ENCODE results near the gene AGXT. TPM values are rescaled to one million over a fixed set of nuclear protein-coding genes. Genes with fewer than 3 reads are reported as not detected.

AGXT gene
- total and polyA plus RNA-seq, 2 of the 8 experiments (the other 6 are each of a cell fraction or from before 2014, with no cell fraction given) = 0.03 TPM; not detected in 1

GRCh38 chr2:240891492-240892340 lies 23.1 kb downstream of the AGXT start:
- Histone ChIP-seq H3K36me3 (ENCODE audit: control insufficient read depth in 2 of 4, insufficient read depth in 4 of 4, low read length in 3 of 4) (no peaks in the 10 kb centered on the region), H3K4ac (replicated peaks; ENCODE audit: insufficient read length, low read depth, low read length) (no peak overlapping the region), H3K4me3 (ENCODE audit: extremely low read depth in 1 of 4, insufficient read depth in 2 of 4, low read depth in 3 of 4, low read length in 4 of 4) (no peak overlapping the region), H2BK5ac (ENCODE audit: low read depth, low read length) (no peak overlapping the region), H3K27me3 (replicated peaks in 1 of 4; ENCODE audit: control insufficient read depth in 3 of 4, extremely low read depth in 1 of 4, insufficient read depth in 3 of 4, low read length in 3 of 4) (no peaks in the 10 kb centered on the region), H2BK12ac (ENCODE audit: low read depth, low read length) (no peak overlapping the region), H2AFZ (ENCODE audit: low read length) (no peak overlapping the region), H3K79me1 (ENCODE audit: low read depth, low read length) (no peaks in the 10 kb centered on the region), H2BK120ac (replicated peaks; ENCODE audit: low read depth, low read length) (no peak overlapping the region), H3K23me2 (ENCODE audit: low read depth, low read length) (no peaks in the 10 kb centered on the region), H3K9ac (replicated peaks in 1 of 4; ENCODE audit: extremely low read depth in 1 of 4, low read depth in 3 of 4, low read length in 3 of 4) (no peak overlapping the region), H3K23ac (ENCODE audit: insufficient read length) (no peak overlapping the region), H2BK20ac (ENCODE audit: low read length) (no peak overlapping the region), H3K9me3 (ENCODE audit: insufficient read depth in 2 of 2, low read depth in 1 of 2, low read length in 1 of 2) (no peaks in the 10 kb centered on the region), H3K27ac (ENCODE audit: low read depth, low read length) (no peak overlapping the region), H4K91ac (replicated peaks; ENCODE audit: insufficient read length, low read length) (no peak overlapping the region), H4K5ac (ENCODE audit: insufficient read length, low read depth, low read length) (no peak overlapping the region), H3K79me2 (ENCODE audit: control insufficient read depth in 1 of 2, insufficient read depth in 2 of 2, low read length in 2 of 2) (no peaks in the 10 kb centered on the region), H3K14ac (ENCODE audit: insufficient read length) (no peak overlapping the region), H3K4me2 (ENCODE audit: insufficient read depth in 1 of 2, low read depth in 2 of 2, low read length in 2 of 2) (no peak overlapping the region), H3K18ac (ENCODE audit: extremely low read depth, low read length) (no peak overlapping the region), H2AK5ac (ENCODE audit: low read depth, low read length) (no peak overlapping the region), H4K8ac (ENCODE audit: extremely low read depth, insufficient read depth, low read length) (no peak overlapping the region), H3K56ac (replicated peaks; ENCODE audit: insufficient read length, low read depth, low read length) (no peak overlapping the region), H2BK15ac (ENCODE audit: low read length) (no peak overlapping the region), H3K4me1 (replicated peaks in 1 of 4; ENCODE audit: control insufficient read depth in 3 of 4, insufficient read depth in 4 of 4, low read length in 3 of 4) (peaks cover 0 to 2% (median 0%) of the 10 kb centered on the region in 4 experiments; a peak in 1 of 7 replicates), H4K20me1 (replicated peaks in 1 of 2; ENCODE audit: control insufficient read depth in 1 of 2, insufficient read depth in 2 of 2, low read length in 2 of 2) (no peaks in the 10 kb centered on the region)
- 87% methylated on average over 20 of the region's 20 CpGs; no CpG with 5 or more reads in 1 of the 2 experiments for WGBS, 2 experiments (ENCODE audit: extremely low coverage in 1 of 2, insufficient coverage in 1 of 2, insufficient read length in 1 of 2, insufficient replicate concordance in 2 of 2, low coverage in 1 of 2, low lambda C conversion rate in 2 of 2, missing lambda C conversion rate in 1 of 2)
- FAIRE-seq = no peak
- ChIA-PET POLR2A (ENCODE audit: partially characterized antibody) (interaction anchor here (1.7 kb wide), 1 partner anchor 10 kb away, joined by 6 read pairs; no protein-coding TSS in a partner anchor), CTCF (ENCODE audit: partially characterized antibody) (interaction anchor here (0.9 to 4.4 kb wide), 7 partner anchors 12 to 95 kb away, joined by 3 to 26 read pairs (median 4); no protein-coding TSS in a partner anchor)
- DNase-seq (ENCODE audit: low read depth in 1 of 2, low spot score in 2 of 2) = no peak
- TF ChIP-seq ZNF274 (IDR thresholded peaks at IDR 0.05; ENCODE audit: borderline replicate concordance, extremely low read depth, low read length) (no peak), TEAD4 (IDR thresholded peaks at IDR 0.05; ENCODE audit: low read depth, low read length) (no peak), RXRA (IDR thresholded peaks at IDR 0.05; ENCODE audit: insufficient read depth, low read depth, low read length) (no peak), RBBP5 (IDR thresholded peaks at IDR 0.05; ENCODE audit: borderline replicate concordance, low read depth, low read length) (no peak), SUZ12 (IDR thresholded peaks at IDR 0.05; ENCODE audit: low read length) (no peak), CHD2 (IDR thresholded peaks at IDR 0.05; ENCODE audit: low read length) (no peak), USF2 (IDR thresholded peaks at IDR 0.05; ENCODE audit: low read length) (no peak), PHF8 (conservative IDR thresholded peaks at IDR 0.05; ENCODE audit: low read depth, low read length) (no peak), GABPA (IDR thresholded peaks at IDR 0.05; ENCODE audit: borderline replicate concordance, insufficient read depth, low read length) (no peak)

Data from H1 (cell line).